GM12878 (cell line): ENCODE results near the gene TNS4. TPM values are rescaled to one million over a fixed set of nuclear protein-coding genes. Genes with fewer than 3 reads are reported as not detected.

Experiments used
- BHLHE40 ChIP-seq, 2 experiments: fragments of 450-650 bp in 1 of 2; IDR thresholded peaks; 2 replicates each; pipeline ENCODE4 v1.6.1; 2011 to 2017; ENCODE audit warnings: low read depth in 2 of 2, borderline replicate concordance in 1 of 2, improper control_type of control experiment in 1 of 2, low read length in 1 of 2, mild to moderate bottlenecking in 1 of 2
- CBFB ChIP-seq: IDR thresholded peaks from 2 replicates; pipeline ENCODE4 v1.6.1; 2016; ENCODE audit warnings: antibody characterized with exemption, low read depth
- CREM ChIP-seq: IDR thresholded peaks from 2 replicates; pipeline ENCODE4 v1.6.1; 2014; ENCODE audit warnings: antibody characterized with exemption, low read depth
- E2F4 ChIP-seq: IDR thresholded peaks from 2 replicates; pipeline ENCODE4 v1.6.1; 2012; ENCODE audit warnings: low read depth, low read length, improper control_type of control experiment
- GATAD2B ChIP-seq: fragments of 450-650 bp; conservative IDR thresholded peaks from 2 replicates; pipeline ENCODE4 v1.6.1; 2017; ENCODE audit warnings: low read depth, mild to moderate bottlenecking, moderate library complexity
- HDAC6 ChIP-seq: fragments of 200-600 bp; sonication (generic); IDR thresholded peaks from one replicate; pipeline ENCODE4 v1.8.0; 2017; ENCODE audit warnings: antibody characterized with exemption; ENCODE audit not compliant: unreplicated experiment
- NBN ChIP-seq: fragments of 450-650 bp; IDR thresholded peaks from 2 replicates; pipeline ENCODE4 v1.6.1; 2016
- NR2F1 ChIP-seq: fragments of 450-650 bp; conservative IDR thresholded peaks from 2 replicates; pipeline ENCODE4 v1.6.1; 2017; ENCODE audit warnings: mild to moderate bottlenecking
- PAX5 ChIP-seq: IDR thresholded peaks from 2 replicates; pipeline ENCODE4 v1.6.1; 2011; ENCODE audit warnings: low read depth, low read length, borderline replicate concordance
- PKNOX1 ChIP-seq: fragments of 450-650 bp; IDR thresholded peaks from 2 replicates; pipeline ENCODE4 v1.6.1; 2016; ENCODE audit warnings: mild to moderate bottlenecking
- POLR2A ChIP-seq: IDR thresholded peaks from 2 replicates; pipeline ENCODE4 v1.6.1; 2011; ENCODE audit warnings: low read depth, mild to moderate bottlenecking, low read length
- POLR2AphosphoS2 ChIP-seq: IDR thresholded peaks from 2 replicates; pipeline ENCODE4 v1.6.1; 2011; ENCODE audit warnings: low read depth, mild to moderate bottlenecking, low read length, improper control_type of control experiment, moderate library complexity
- RELA ChIP-seq: fragments of 450-650 bp; IDR thresholded peaks from 2 replicates; pipeline ENCODE4 v1.8.0; 2014; ENCODE audit warnings: borderline replicate concordance; ENCODE audit not compliant: partially characterized antibody
- RUNX3 ChIP-seq: IDR thresholded peaks from 2 replicates; pipeline ENCODE4 v1.6.1; 2012; ENCODE audit warnings: low read length, inconsistent platforms
- SRF ChIP-seq, 2 experiments: IDR thresholded peaks; 2 replicates each; pipeline ENCODE4 v1.6.1; 2011; ENCODE audit warnings: low read depth in 2 of 2, low read length in 2 of 2, mild to moderate bottlenecking in 1 of 2, moderate library complexity in 1 of 2
- USF1 ChIP-seq: IDR thresholded peaks from 2 replicates; pipeline ENCODE4 v1.6.1; 2011; ENCODE audit warnings: borderline replicate concordance, low read depth, mild to moderate bottlenecking, moderate library complexity, mixed read lengths, low read length; ENCODE audit not compliant: insufficient read depth; ENCODE audit errors: extremely low read length
- ZBTB11 ChIP-seq: fragments of 450-650 bp; formaldehyde crosslinking; IDR thresholded peaks from 2 replicates; pipeline ENCODE4 v1.5.0; 2022; ENCODE audit warnings: mild to moderate bottlenecking, missing genetic modification characterization
- ZNF687 ChIP-seq: fragments of 450-650 bp; IDR thresholded peaks from 2 replicates; pipeline ENCODE4 v1.6.1; 2017; ENCODE audit warnings: mild to moderate bottlenecking, moderate library complexity
- polyA plus RNA-seq, 11 experiments: library from polyadenylated mRNA; depleted of rRNA in 4 of 11; unstranded in 6 of 11; stranded (reverse) in 5 of 11; fragments of >200 nt; fragmentation: Nextera tagmentation in 4 of 11; fragmentation: Illumina TruSeq in 1 of 11; extraction: Ambion mirVana in 4 of 11; extraction: Trizol in 1 of 11; gene quantifications; 1 replicate in 1 of 11; 2 replicates in 10 of 11; pipeline versions ENCODE4 v1.2.1 to v1.2.3, GENCODE V29; 2011 to 2016; ENCODE audit warnings: inconsistent platforms in 2 of 11, missing spikeins in 2 of 11, low read depth in 1 of 11
- total RNA-seq, 4 experiments: library from RNA; depleted of rRNA in 3 of 4; stranded (reverse); fragments of >200 nt in 3 of 4; fragmentation: Illumina TruSeq in 1 of 4; extraction: Trizol in 1 of 4; gene quantifications; 2 replicates each; pipeline versions ENCODE4 v1.2.1 to v1.2.3, GENCODE V29; 2013 to 2021

The TNS4 gene
- total and polyA plus RNA-seq, 10 of the 15 experiments (the other 5 are each of a cell fraction or from before 2014, with no cell fraction given), result 0.10 to 0.90 (median 0.68) TPM; not detected in 2

- peak; percentile 86 for TF ChIP-seq ZNF687
- TF ChIP-seq USF1, result peak; percentile 77
- TF ChIP-seq NBN, result 0 out of 2 replicates have a peak, but pooled peaks have one; percentile 64
- peak; percentile 12 to 37; a peak in 2 of 4 replicates for TF ChIP-seq BHLHE40 (IDR thresholded peaks at IDR 0.05; ENCODE audit: borderline replicate concordance in 1 of 2, low read depth in 2 of 2, low read length in 1 of 2)
- peak; percentile 1; the same call in 1 of the 2 replicates for TF ChIP-seq PAX5
- peak; percentile 41; the same call in 1 of the 2 replicates for TF ChIP-seq POLR2AphosphoS2
- TF ChIP-seq POLR2A, result peak; percentile 40; the same call in 1 of the 2 replicates
- peak; percentile 56 for TF ChIP-seq RELA
- peak; percentile 58; the same call in 1 of the 2 replicates for TF ChIP-seq CREM
- peak; percentile 66; the same call in 1 of the 2 replicates for TF ChIP-seq RUNX3
- TF ChIP-seq ZBTB11 (CRISPR knock-in tag), result no peak
- TF ChIP-seq NR2F1, result peak; percentile 83
- TF ChIP-seq PKNOX1, result peak; percentile 36; the same call in 1 of the 2 replicates
- peak; percentile 34; the same call in 1 of the 2 replicates for TF ChIP-seq GATAD2B
- TF ChIP-seq E2F4, result peak; percentile 65; the same call in 1 of the 2 replicates
- TF ChIP-seq HDAC6, result no peak
- 0 out of 2 replicates have a peak, but pooled peaks have one; percentile 38 for TF ChIP-seq CBFB
- TF ChIP-seq SRF (IDR thresholded peaks at IDR 0.05; ENCODE audit: low read depth in 2 of 2, low read length in 2 of 2), result 0 out of 4 replicates have a peak, but pooled peaks of 1 of the 2 experiments have one; percentile 9
Observed at GRCh38 chr17:40542558-40543411, 41.4 kb upstream of the TNS4 start (continued).
